HG03139 (cell line): ENCODE measurements around the gene EML6.

Experiments
- ATAC-seq: cut with Tn5 transposase; IDR thresholded peaks from one replicate; pipeline ENCODE4 v1.9.1; 2021; ENCODE audit not compliant: unreplicated experiment

EML6 gene

GRCh38 chr2:55018619-55019018 lies 295.2 kb downstream of the EML6 start:
- ATAC-seq = no peak

GRCh38 chr2:55019526-55020258 lies 296.2 kb downstream of the EML6 start:
- no peak for ATAC-seq
